OCI-LY3 (cell line): ENCODE measurements around the gene ENDOD1.

Experiments
- EZH2phosphoT487 ChIP-seq: fragments of 200-600 bp; shearing (Covaris generic); IDR thresholded peaks from 2 replicates; pipeline ENCODE4 v1.6.1; 2018; ENCODE audit warnings: antibody characterized with exemption, mixed run types, low read depth
- TF ChIP-seq, protein P1 (sequence below): fragments of 200-600, 300-600 bp; sonication (generic); IDR thresholded peaks from 2 replicates; pipeline ENCODE4 v1.5.1; 2014; ENCODE audit warnings: antibody characterized with exemption, low read length, low read depth

DNA sequence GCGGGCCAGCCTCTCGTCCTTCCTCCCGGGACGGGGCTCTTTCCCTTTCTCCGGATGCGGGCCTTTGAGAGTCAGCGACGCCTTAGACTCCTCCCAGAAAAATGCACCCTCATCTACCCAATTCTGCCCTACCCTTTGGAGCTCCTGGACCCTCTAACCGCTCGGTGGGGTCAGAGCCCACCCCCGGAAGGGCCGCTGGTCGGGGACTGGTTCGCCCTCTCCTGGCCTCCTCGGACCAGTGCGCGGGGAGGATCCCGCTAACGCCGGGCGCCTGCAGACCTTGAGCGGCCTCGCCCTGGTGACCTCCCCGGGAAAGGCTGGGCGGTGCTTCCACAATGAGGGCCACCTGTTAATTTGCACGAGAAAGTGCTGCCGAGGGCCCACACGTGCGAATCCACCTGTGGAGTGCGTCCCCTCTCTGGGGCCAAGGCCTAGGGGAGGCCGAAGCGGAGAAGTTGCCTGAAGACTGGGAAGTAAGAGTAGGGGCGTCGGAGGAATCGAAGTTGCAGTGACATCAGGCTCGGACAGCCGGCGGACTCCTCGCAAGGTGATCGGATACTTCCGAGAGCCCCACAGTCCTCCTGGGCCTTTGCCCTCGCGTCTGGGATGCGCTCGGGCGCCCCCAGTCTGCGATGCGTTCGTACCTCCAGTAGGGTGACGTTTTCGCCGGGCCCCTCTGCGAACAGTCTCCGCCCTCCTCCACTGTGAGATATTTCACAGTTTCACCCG lies 61.5 kb downstream of the ENDOD1 start:
- TF ChIP-seq, protein P1, sequence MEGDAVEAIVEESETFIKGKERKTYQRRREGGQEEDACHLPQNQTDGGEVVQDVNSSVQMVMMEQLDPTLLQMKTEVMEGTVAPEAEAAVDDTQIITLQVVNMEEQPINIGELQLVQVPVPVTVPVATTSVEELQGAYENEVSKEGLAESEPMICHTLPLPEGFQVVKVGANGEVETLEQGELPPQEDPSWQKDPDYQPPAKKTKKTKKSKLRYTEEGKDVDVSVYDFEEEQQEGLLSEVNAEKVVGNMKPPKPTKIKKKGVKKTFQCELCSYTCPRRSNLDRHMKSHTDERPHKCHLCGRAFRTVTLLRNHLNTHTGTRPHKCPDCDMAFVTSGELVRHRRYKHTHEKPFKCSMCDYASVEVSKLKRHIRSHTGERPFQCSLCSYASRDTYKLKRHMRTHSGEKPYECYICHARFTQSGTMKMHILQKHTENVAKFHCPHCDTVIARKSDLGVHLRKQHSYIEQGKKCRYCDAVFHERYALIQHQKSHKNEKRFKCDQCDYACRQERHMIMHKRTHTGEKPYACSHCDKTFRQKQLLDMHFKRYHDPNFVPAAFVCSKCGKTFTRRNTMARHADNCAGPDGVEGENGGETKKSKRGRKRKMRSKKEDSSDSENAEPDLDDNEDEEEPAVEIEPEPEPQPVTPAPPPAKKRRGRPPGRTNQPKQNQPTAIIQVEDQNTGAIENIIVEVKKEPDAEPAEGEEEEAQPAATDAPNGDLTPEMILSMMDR = peak; percentile 50
- no peak for TF ChIP-seq EZH2phosphoT487
